HepG2 (cell line): ENCODE data around the gene RASGRP1. TPM values are rescaled to one million over a fixed set of nuclear protein-coding genes. Genes with fewer than 3 reads are reported as not detected.

Experiments
- ARNT2 ChIP-seq: sonication (generic); formaldehyde crosslinking; IDR thresholded peaks from 2 replicates; pipeline ENCODE4 v1.8.0; 2022; ENCODE audit warnings: mild to moderate bottlenecking, low read depth, missing genetic modification reagents, moderate library complexity
- DNMT1 ChIP-seq: sonication (generic); formaldehyde crosslinking; IDR thresholded peaks from 2 replicates; pipeline ENCODE4 v1.5.1; 2020; ENCODE audit warnings: mild to moderate bottlenecking, missing genetic modification reagents
- GABPB1 ChIP-seq: IDR thresholded peaks from 2 replicates; pipeline ENCODE4 v1.6.1; 2016; ENCODE audit warnings: mild to moderate bottlenecking, missing genetic modification reagents, moderate library complexity, missing compliant biosample characterization
- HNRNPK ChIP-seq: fragments of 200-400 bp; formaldehyde crosslinking; IDR thresholded peaks from 2 replicates; pipeline ENCODE4 v1.6.1; 2018; ENCODE audit warnings: low read length, low read depth, moderate library complexity, mild to moderate bottlenecking; ENCODE audit not compliant: poor library complexity, severe bottlenecking
- KLF9 ChIP-seq: IDR thresholded peaks from 2 replicates; pipeline ENCODE4 v1.6.1; 2016; ENCODE audit warnings: low read depth
- MAF1 ChIP-seq: sonication (generic); formaldehyde crosslinking; IDR thresholded peaks from 2 replicates; pipeline ENCODE4 v1.5.0; 2020; ENCODE audit warnings: missing genetic modification reagents, borderline replicate concordance
- NR2F1 ChIP-seq, 2 experiments: fragments of 450-650 bp in 1 of 2; formaldehyde crosslinking in 1 of 2; IDR thresholded peaks; 2 replicates each; pipeline versions ENCODE4 v1.5.0 to v1.6.1; 2016 to 2020; ENCODE audit warnings: mild to moderate bottlenecking in 1 of 2, missing compliant biosample characterization in 1 of 2, missing genetic modification reagents in 1 of 2, moderate library complexity in 1 of 2
- REL ChIP-seq: sonication (generic); formaldehyde crosslinking; conservative IDR thresholded peaks from 2 replicates; pipeline ENCODE4 v1.8.0; 2022; ENCODE audit warnings: mild to moderate bottlenecking, missing genetic modification reagents, moderate library complexity
- ZFX ChIP-seq: sonication (generic); formaldehyde crosslinking; IDR thresholded peaks from 2 replicates; pipeline ENCODE4 v1.4.0; 2020; ENCODE audit warnings: mild to moderate bottlenecking, low read depth, missing genetic modification reagents, moderate library complexity
- ZNF672 ChIP-seq: sonication (generic); formaldehyde crosslinking; IDR thresholded peaks from 2 replicates; pipeline ENCODE4 v1.8.1; 2022; ENCODE audit warnings: missing genetic modification reagents
- polyA plus RNA-seq, 8 experiments: library from polyadenylated mRNA; depleted of rRNA in 3 of 8; stranded (reverse) in 7 of 8; unstranded in 1 of 8; fragments of >200 nt; fragmentation: Illumina TruSeq in 4 of 8; extraction: Trizol in 4 of 8; gene quantifications; 2 replicates each; pipeline versions ENCODE4 v1.2.1 to v1.2.3, GENCODE V29; 2011 to 2016; ENCODE audit warnings: low read depth in 4 of 8, missing spikeins in 1 of 8, mixed read lengths in 1 of 8; ENCODE audit not compliant: insufficient read depth in 1 of 8
- total RNA-seq, 5 experiments: library from RNA; depleted of rRNA; stranded (reverse); fragments of >200 nt; fragmentation: Illumina TruSeq; extraction: Trizol; gene quantifications; 2 replicates each; pipeline ENCODE4 v1.2.3, GENCODE V29; 2016; ENCODE audit warnings: low read depth in 1 of 5
- TF ChIP-seq, protein P1 (sequence below): sonication (generic); formaldehyde crosslinking; IDR thresholded peaks from 2 replicates; pipeline ENCODE4 v1.9.0; 2021; ENCODE audit warnings: mild to moderate bottlenecking, missing genetic modification reagents
- TF ChIP-seq, protein P2 (sequence below): sonication (generic); formaldehyde crosslinking; IDR thresholded peaks from 2 replicates; pipeline ENCODE4 v1.4.0; 2020; ENCODE audit warnings: missing genetic modification reagents
- TF ChIP-seq, protein P3 (sequence below): sonication (generic); formaldehyde crosslinking; IDR thresholded peaks from 2 replicates; pipeline ENCODE4 v1.4.0; 2020; ENCODE audit warnings: mild to moderate bottlenecking, missing genetic modification reagents
- TF ChIP-seq, protein P4 (sequence below): IDR thresholded peaks from 2 replicates; pipeline ENCODE4 v1.6.1; 2016; ENCODE audit warnings: low read depth
- TF ChIP-seq, protein P5 (sequence below): sonication (generic); formaldehyde crosslinking; IDR thresholded peaks from 2 replicates; pipeline ENCODE4 v1.4.0; 2020; ENCODE audit warnings: low read depth, mild to moderate bottlenecking, missing genetic modification reagents
- TF ChIP-seq, protein P6 (sequence below): sonication (generic); formaldehyde crosslinking; IDR thresholded peaks from 2 replicates; pipeline ENCODE4 v1.5.1; 2020; ENCODE audit warnings: mild to moderate bottlenecking, missing genetic modification reagents, moderate library complexity

Gene RASGRP1
- total and polyA plus RNA-seq, 2 of the 13 experiments (the other 11 are each of a cell fraction or from before 2014, with no cell fraction given) = 0.07 TPM; not detected in 1

DNA sequence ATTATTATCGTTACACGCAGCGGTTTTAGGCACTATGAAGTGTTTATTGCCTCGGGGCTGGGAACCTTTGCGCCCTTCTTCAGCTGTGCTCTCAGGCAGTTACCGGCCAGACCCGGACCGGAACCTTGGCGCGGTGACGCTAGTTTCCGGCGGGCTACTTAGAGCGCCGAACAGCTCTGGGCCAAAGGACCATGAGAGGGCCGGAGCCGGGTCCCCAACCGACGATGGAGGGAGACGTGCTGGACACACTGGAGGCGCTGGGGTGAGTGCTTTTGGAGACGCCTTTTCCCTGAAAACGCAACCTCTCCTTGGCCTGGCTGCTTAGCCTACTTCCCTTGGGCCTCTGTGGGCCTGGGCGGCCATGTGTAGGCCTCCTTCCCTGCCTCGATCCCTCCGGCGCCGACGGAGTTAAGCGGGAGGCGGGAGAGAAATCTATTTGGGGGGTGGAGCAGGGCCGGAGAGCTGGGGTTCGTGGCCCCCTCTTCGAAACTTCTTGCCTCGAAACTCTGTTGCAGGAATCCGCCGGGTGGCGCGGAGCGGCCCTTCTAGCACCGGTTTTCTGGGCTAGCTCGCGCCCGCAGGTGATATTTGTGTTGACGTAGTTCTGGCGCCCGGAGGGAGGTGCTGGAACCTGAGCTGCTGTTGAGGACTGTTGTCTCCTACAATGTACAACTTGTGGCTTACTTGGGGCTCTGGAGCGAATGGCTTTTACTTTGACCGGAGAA is 110.5 kb downstream of the RASGRP1 start, which contains the start of gene FAM98B (continued):
- TF ChIP-seq, protein P1, sequence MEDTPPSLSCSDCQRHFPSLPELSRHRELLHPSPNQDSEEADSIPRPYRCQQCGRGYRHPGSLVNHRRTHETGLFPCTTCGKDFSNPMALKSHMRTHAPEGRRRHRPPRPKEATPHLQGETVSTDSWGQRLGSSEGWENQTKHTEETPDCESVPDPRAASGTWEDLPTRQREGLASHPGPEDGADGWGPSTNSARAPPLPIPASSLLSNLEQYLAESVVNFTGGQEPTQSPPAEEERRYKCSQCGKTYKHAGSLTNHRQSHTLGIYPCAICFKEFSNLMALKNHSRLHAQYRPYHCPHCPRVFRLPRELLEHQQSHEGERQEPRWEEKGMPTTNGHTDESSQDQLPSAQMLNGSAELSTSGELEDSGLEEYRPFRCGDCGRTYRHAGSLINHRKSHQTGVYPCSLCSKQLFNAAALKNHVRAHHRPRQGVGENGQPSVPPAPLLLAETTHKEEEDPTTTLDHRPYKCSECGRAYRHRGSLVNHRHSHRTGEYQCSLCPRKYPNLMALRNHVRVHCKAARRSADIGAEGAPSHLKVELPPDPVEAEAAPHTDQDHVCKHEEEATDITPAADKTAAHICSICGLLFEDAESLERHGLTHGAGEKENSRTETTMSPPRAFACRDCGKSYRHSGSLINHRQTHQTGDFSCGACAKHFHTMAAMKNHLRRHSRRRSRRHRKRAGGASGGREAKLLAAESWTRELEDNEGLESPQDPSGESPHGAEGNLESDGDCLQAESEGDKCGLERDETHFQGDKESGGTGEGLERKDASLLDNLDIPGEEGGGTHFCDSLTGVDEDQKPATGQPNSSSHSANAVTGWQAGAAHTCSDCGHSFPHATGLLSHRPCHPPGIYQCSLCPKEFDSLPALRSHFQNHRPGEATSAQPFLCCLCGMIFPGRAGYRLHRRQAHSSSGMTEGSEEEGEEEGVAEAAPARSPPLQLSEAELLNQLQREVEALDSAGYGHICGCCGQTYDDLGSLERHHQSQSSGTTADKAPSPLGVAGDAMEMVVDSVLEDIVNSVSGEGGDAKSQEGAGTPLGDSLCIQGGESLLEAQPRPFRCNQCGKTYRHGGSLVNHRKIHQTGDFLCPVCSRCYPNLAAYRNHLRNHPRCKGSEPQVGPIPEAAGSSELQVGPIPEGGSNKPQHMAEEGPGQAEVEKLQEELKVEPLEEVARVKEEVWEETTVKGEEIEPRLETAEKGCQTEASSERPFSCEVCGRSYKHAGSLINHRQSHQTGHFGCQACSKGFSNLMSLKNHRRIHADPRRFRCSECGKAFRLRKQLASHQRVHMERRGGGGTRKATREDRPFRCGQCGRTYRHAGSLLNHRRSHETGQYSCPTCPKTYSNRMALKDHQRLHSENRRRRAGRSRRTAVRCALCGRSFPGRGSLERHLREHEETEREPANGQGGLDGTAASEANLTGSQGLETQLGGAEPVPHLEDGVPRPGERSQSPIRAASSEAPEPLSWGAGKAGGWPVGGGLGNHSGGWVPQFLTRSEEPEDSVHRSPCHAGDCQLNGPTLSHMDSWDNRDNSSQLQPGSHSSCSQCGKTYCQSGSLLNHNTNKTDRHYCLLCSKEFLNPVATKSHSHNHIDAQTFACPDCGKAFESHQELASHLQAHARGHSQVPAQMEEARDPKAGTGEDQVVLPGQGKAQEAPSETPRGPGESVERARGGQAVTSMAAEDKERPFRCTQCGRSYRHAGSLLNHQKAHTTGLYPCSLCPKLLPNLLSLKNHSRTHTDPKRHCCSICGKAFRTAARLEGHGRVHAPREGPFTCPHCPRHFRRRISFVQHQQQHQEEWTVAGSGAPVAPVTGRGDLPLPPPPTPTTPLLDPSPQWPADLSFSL (CRISPR knock-in tag) = peak; percentile 47; the same call in 1 of the 2 replicates
- TF ChIP-seq NR2F1 (CRISPR knock-in tag; IDR thresholded peaks at IDR 0.05) (0 out of 4 replicates have a peak, but pooled peaks of 1 of the 2 experiments have one; percentile 49), ZFX (CRISPR knock-in tag) (peak; percentile 97), KLF9 (CRISPR knock-in tag) (0 out of 2 replicates have a peak, but pooled peaks have one; percentile 46), HNRNPK (no peak), REL (CRISPR knock-in tag) (no peak), ZNF672 (no peak), ARNT2 (CRISPR knock-in tag) (peak; percentile 62; the same call in 1 of the 2 replicates), GABPB1 (CRISPR knock-in tag) (peak; percentile 96), DNMT1 (CRISPR knock-in tag) (no peak), MAF1 (no peak)
- TF ChIP-seq, protein P2, sequence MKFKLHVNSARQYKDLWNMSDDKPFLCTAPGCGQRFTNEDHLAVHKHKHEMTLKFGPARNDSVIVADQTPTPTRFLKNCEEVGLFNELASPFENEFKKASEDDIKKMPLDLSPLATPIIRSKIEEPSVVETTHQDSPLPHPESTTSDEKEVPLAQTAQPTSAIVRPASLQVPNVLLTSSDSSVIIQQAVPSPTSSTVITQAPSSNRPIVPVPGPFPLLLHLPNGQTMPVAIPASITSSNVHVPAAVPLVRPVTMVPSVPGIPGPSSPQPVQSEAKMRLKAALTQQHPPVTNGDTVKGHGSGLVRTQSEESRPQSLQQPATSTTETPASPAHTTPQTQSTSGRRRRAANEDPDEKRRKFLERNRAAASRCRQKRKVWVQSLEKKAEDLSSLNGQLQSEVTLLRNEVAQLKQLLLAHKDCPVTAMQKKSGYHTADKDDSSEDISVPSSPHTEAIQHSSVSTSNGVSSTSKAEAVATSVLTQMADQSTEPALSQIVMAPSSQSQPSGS (CRISPR knock-in tag) = peak; percentile 79; the same call in 1 of the 2 replicates
- TF ChIP-seq, protein P3, sequence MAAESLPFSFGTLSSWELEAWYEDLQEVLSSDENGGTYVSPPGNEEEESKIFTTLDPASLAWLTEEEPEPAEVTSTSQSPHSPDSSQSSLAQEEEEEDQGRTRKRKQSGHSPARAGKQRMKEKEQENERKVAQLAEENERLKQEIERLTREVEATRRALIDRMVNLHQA (CRISPR knock-in tag) = no peak
- TF ChIP-seq, protein P4, sequence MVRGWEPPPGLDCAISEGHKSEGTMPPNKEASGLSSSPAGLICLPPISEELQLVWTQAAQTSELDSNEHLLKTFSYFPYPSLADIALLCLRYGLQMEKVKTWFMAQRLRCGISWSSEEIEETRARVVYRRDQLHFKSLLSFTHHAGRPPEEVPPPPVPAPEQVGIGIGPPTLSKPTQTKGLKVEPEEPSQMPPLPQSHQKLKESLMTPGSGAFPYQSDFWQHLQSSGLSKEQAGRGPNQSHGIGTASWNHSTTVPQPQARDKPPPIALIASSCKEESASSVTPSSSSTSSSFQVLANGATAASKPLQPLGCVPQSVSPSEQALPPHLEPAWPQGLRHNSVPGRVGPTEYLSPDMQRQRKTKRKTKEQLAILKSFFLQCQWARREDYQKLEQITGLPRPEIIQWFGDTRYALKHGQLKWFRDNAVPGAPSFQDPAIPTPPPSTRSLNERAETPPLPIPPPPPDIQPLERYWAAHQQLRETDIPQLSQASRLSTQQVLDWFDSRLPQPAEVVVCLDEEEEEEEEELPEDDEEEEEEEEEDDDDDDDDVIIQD (CRISPR knock-in tag) = no peak
- TF ChIP-seq, protein P5, sequence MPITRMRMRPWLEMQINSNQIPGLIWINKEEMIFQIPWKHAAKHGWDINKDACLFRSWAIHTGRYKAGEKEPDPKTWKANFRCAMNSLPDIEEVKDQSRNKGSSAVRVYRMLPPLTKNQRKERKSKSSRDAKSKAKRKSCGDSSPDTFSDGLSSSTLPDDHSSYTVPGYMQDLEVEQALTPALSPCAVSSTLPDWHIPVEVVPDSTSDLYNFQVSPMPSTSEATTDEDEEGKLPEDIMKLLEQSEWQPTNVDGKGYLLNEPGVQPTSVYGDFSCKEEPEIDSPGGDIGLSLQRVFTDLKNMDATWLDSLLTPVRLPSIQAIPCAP (CRISPR knock-in tag) = no peak
- TF ChIP-seq, protein P6, sequence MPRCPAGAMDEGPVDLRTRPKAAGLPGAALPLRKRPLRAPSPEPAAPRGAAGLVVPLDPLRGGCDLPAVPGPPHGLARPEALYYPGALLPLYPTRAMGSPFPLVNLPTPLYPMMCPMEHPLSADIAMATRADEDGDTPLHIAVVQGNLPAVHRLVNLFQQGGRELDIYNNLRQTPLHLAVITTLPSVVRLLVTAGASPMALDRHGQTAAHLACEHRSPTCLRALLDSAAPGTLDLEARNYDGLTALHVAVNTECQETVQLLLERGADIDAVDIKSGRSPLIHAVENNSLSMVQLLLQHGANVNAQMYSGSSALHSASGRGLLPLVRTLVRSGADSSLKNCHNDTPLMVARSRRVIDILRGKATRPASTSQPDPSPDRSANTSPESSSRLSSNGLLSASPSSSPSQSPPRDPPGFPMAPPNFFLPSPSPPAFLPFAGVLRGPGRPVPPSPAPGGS (CRISPR knock-in tag) = peak; percentile 67; the same call in 1 of the 2 replicates
